Natural killer cell (primary cell): ENCODE data around the gene ISG15. TPM values are rescaled to one million over a fixed set of nuclear protein-coding genes. Genes with fewer than 3 reads are reported as not detected.

ENCODE experiments used
- ATAC-seq, 3 donors: fragments of 150-1000 bp in 2 of 3; fragments of 200-7000 bp in 1 of 3; cut with Tn5 transposase; 1 replicate in 1 of 3; 2 replicates in 2 of 3; pipeline ENCODE4 v1.10.0; 2021; ENCODE audit warnings: mild to moderate bottlenecking in 2 of 3, moderate library complexity in 2 of 3
- DNase-seq, 2 donors: peaks; one replicate each; pipeline versions ENCODE4 v3.0.0 to v3.0.0-alpha.2; 2013 to 2021; ENCODE audit warnings: mixed read lengths in 1 of 2
- H3K27ac ChIP-seq: one replicate; pipeline ENCODE4 v1.5.1; 2013; ENCODE audit warnings: mild to moderate bottlenecking, low read length
- H3K27me3 ChIP-seq: one replicate; pipeline ENCODE4 v1.6.1; 2013; ENCODE audit warnings: low read length; ENCODE audit not compliant: control insufficient read depth, insufficient read depth
- H3K36me3 ChIP-seq: one replicate; pipeline ENCODE4 v1.6.1; 2013; ENCODE audit warnings: low read length; ENCODE audit not compliant: control insufficient read depth, insufficient read depth
- H3K4me1 ChIP-seq: one replicate; pipeline ENCODE4 v1.6.1; 2013; ENCODE audit warnings: low read length; ENCODE audit not compliant: control insufficient read depth, insufficient read depth
- H3K4me3 ChIP-seq: one replicate; pipeline ENCODE4 v1.5.1; 2013; ENCODE audit warnings: low read length
- H3K9me3 ChIP-seq: one replicate; pipeline ENCODE4 v1.6.1; 2013; ENCODE audit warnings: low read length; ENCODE audit not compliant: control insufficient read depth, insufficient read depth
- H3K27ac Mint-ChIP-seq, 2 donors: one replicate each; pipeline ENCODE4 v1.8.0; 2022; ENCODE audit warnings: mild to moderate bottlenecking in 2 of 2, mixed read lengths in 2 of 2, moderate library complexity in 1 of 2
- H3K27me3 Mint-ChIP-seq, 2 donors: one replicate each; pipeline ENCODE4 v1.8.0; 2022; ENCODE audit warnings: low read depth in 2 of 2, mixed read lengths in 2 of 2
- H3K36me3 Mint-ChIP-seq: one replicate; pipeline ENCODE4 v1.8.0; 2022; ENCODE audit warnings: mixed read lengths
- H3K4me1 Mint-ChIP-seq, 2 donors: one replicate each; pipeline ENCODE4 v1.8.0; 2022; ENCODE audit warnings: mixed read lengths in 2 of 2
- H3K4me3 Mint-ChIP-seq: one replicate; pipeline ENCODE4 v1.8.0; 2022; ENCODE audit warnings: mild to moderate bottlenecking, moderate library complexity, mixed read lengths
- H3K9me3 Mint-ChIP-seq, 2 donors: one replicate each; pipeline ENCODE4 v1.8.0; 2022; ENCODE audit warnings: mixed read lengths in 2 of 2
- CTCF ChIP-seq: fragments of 200-600 bp; IDR thresholded peaks from one replicate; pipeline ENCODE4 v1.8.0; 2022; ENCODE audit warnings: antibody characterized with exemption
- WGBS: methylation state at CpG from one replicate; pipeline ENCODE4 v1.1.7; 2013; ENCODE audit warnings: missing lambda C conversion rate; ENCODE audit not compliant: insufficient coverage; 5-methylcytosine and 5-hydroxymethylcytosine counted together
- intact Hi-C: fragments of 100-400 bp; cut with micrococcal nuclease; formaldehyde crosslinking; loops from one replicate; pipeline ENCODE4 v1.14.2; 2022
- total RNA-seq, 4 donors: library from RNA; stranded (reverse); fragments of 120-200 nt in 1 of 4; gene quantifications; one replicate each; pipeline versions ENCODE4 v1.2.3 to v1.2.4, GENCODE V29; 2013 to 2022

ISG15 gene
- total RNA-seq, 3 donors from 2014 or later (not counting 1 experiment from before 2014, with no cell fraction given) = 17.0 to 56.9 (median 50.2) TPM

- 81% methylated on average over 35 of the region's 35 CpGs for WGBS
- Mint-ChIP-seq H3K36me3 (no peaks in the 10 kb centered on the region), H3K9me3 (no peaks in the 10 kb centered on the region), H3K27ac (no peak overlapping the region), H3K27me3 (peaks cover 7 to 13% of the 10 kb centered on the region in 2 donors), H3K4me3 (no peak overlapping the region), H3K4me1 (peaks cover 0 to 4% of the 10 kb centered on the region in 2 donors)
- no peaks in the 10 kb centered on the region for H3K27me3 ChIP-seq
- no peaks in the 10 kb centered on the region for H3K36me3 ChIP-seq
- ATAC-seq (no peak), DNase-seq (no peak)
- H3K9me3 ChIP-seq = no peaks in the 10 kb centered on the region
- H3K4me1 ChIP-seq = peaks cover 7% of the 10 kb centered on the region
- TF ChIP-seq CTCF = no peak
- no peak overlapping the region for H3K27ac ChIP-seq
- no peak overlapping the region for H3K4me3 ChIP-seq
- intact Hi-C loops = loop anchor here (5.0 kb wide), 1 partner anchor 312 kb away; no protein-coding TSS in a partner anchor
Measured at GRCh38 chr1:980602-981395, 32.5 kb upstream of the ISG15 start.

GRCh38 chr1:981491-981954 is 31.8 kb upstream of the ISG15 start:
- no peak for ATAC-seq
- no peaks in the 10 kb centered on the region for H3K4me1 ChIP-seq
- no peak overlapping the region for H3K4me3 ChIP-seq
- Mint-ChIP-seq H3K4me1 (no peaks in the 10 kb centered on the region), H3K9me3 (no peaks in the 10 kb centered on the region), H3K27ac (no peak overlapping the region), H3K27me3 (peaks cover 14 to 17% of the 10 kb centered on the region in 2 donors), H3K36me3 (no peaks in the 10 kb centered on the region), H3K4me3 (no peak overlapping the region)
- H3K9me3 ChIP-seq = no peaks in the 10 kb centered on the region
- H3K27me3 ChIP-seq = no peaks in the 10 kb centered on the region
- WGBS = 78% methylated on average over 21 of the region's 21 CpGs
- no peak overlapping the region for H3K27ac ChIP-seq
- DNase-seq = no peak
- no peaks in the 10 kb centered on the region for H3K36me3 ChIP-seq
- intact Hi-C loops = loop anchor here (5.0 kb wide), 1 partner anchor 311 kb away; no protein-coding TSS in a partner anchor
- no peak for TF ChIP-seq CTCF

GRCh38 chr1:981955-982558 is 31.2 kb upstream of the ISG15 start, which contains the start of gene PERM1:
Gene PERM1, minus strand, starts transcription at chr1:982093. Its CDS starts 1,064 bp downstream, at chr1:981029.
- ATAC-seq = no peak
- Mint-ChIP-seq H3K36me3 (no peaks in the 10 kb centered on the region), H3K9me3 (no peaks in the 10 kb centered on the region), H3K4me3 (no peak within 1 kb of the TSS), H3K27me3 (peaks cover 14 to 17% of the 10 kb centered on the region in 2 donors), H3K27ac (no peak within 1 kb of the TSS), H3K4me1 (no peaks in the 10 kb centered on the region)
- WGBS = 74% methylated on average over 28 of the region's 28 CpGs
- no peaks in the 10 kb centered on the region for H3K27me3 ChIP-seq
- no peak for TF ChIP-seq CTCF
- no peaks in the 10 kb centered on the region for H3K4me1 ChIP-seq
- intact Hi-C loops = loop anchor here (5.0 kb wide), 1 partner anchor 310 kb away; no protein-coding TSS in a partner anchor
- H3K27ac ChIP-seq = no peak within 1 kb of the TSS
- DNase-seq = no peak
- no peaks in the 10 kb centered on the region for H3K36me3 ChIP-seq
- no peaks in the 10 kb centered on the region for H3K9me3 ChIP-seq
- H3K4me3 ChIP-seq = no peak within 1 kb of the TSS
